ELR (cell line): ENCODE measurements around the gene PIH1D2.
"Not testable (repeated sequence)": the region's sequence is repeated elsewhere in the genome, so short reads cannot be mapped to it uniquely, and the experiment has no call there.

Experiments
- DNase-seq: peaks from one replicate; pipeline ENCODE4 v3.0.0-alpha.2; 2015; ENCODE audit warnings: low read depth

Gene PIH1D2, protein sequence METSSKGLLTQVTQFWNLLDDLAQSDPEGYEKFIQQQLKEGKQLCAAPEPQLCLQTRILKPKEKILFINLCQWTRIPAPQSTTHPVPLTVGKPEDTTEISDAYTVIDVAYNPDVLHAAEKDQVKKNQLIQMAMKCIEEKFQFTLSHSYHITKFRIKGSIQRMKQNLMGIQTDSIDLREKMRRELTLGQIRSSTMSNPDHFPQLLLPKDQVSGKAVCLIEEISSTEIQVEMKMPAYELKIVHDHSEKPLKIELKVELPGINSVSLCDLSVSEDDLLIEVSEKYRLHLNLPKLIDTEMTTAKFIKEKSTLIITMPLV

DNA sequence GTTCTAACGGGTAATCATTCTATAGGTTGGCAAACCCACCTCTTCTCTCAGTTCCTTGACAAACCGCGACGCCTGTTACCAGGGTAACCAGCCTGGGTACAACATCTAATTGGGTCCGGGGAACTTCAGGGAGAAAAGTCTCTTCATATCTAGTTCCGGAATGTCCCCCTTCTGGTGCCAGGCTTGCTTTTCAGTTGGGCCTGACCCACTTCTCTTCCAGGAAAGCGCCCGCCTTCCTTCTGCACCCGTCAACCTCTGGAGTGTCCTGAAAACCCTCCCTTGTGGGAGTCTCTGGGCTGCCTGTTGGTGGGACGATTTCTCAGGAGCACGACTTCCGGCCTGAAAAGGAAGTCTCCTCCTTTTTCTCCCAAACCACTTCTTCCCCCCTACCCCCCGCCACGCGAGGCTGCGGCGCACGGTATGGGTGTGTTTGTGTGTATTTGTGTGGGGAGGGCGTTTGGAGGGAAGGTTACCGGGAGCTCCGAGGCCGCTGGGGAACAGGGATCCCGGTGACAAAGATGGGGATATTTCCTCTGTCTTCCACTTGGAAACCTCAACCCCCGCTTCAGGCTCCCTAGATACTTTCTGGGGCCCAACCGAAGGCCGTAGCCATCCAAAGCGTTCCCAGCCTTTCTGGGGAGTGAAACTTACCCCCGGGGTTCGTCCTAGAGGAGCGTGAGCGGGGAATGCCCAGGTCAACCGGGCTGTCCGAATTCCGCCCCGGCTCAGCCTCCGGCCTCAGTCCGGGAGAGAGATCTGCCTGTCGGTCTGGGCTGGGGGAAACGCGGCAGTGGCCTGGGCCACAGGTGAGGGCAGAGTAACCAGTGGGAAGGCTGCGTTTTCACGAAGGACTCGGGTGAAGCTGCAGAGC, at the start of gene PIH1D2, which contains the start of gene NKAPD1:
Gene PIH1D2 (minus strand): TSS at position 77 of the 871 bp plus-strand sequence. CDS start 843 bp downstream, outside the sequence.
Gene NKAPD1 (plus strand): TSS at position 359 of the 871 bp plus-strand sequence. CDS start 1,276 bp downstream, outside the sequence.
- DNase-seq: peak; percentile 92

DNA sequence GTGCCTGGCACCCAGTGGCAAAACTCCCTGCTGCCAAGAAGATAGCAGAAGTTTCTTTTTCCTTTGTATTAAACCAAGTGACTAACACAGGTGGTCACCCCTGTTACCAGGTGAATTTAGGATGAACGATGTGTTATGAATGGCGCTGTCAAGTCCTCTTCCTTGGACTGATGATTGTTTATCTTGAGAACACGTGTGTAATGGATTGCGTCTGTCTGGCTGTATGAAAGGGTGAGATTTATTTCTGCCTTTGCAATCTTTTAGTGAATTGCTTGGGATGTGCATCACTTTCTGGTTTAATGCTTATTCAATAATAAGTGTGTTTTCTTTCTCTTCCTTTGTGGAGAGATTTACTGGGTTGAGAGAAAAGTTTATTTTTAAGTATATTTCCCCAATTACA, 49.3 kb upstream of the PIH1D2 start:
- no peak for DNase-seq

- DNase-seq: no peak
Observed at GRCh38 chr11:112121981-112122615, 48.3 kb upstream of the PIH1D2 start.

DNA sequence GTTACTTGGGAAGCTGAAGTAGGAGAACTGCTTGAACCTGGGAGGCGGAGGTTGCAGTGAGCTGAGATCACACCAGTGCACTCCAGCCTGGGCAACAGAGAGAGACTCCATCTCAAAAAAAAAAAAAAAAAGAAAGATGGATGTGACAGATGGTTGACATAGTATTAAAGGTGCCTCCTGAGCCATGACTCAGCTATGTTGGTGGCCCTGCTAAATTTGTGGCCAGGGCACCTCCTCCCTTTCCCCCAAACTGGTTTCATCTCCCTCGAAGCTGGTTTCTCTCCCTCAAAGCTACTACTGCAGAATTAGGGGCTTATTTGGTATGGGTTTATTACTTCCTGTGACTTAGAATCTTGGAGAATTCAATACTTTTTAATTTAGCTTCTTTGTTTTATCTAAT, 44.4 kb upstream of the PIH1D2 start:
- no peak for DNase-seq

GRCh38 chr11:112115386-112115785, 41.6 kb upstream of the PIH1D2 start:
- DNase-seq: no peak

GRCh38 chr11:112114460-112114859, 40.6 kb upstream of the PIH1D2 start:
- DNase-seq: no peak

DNA sequence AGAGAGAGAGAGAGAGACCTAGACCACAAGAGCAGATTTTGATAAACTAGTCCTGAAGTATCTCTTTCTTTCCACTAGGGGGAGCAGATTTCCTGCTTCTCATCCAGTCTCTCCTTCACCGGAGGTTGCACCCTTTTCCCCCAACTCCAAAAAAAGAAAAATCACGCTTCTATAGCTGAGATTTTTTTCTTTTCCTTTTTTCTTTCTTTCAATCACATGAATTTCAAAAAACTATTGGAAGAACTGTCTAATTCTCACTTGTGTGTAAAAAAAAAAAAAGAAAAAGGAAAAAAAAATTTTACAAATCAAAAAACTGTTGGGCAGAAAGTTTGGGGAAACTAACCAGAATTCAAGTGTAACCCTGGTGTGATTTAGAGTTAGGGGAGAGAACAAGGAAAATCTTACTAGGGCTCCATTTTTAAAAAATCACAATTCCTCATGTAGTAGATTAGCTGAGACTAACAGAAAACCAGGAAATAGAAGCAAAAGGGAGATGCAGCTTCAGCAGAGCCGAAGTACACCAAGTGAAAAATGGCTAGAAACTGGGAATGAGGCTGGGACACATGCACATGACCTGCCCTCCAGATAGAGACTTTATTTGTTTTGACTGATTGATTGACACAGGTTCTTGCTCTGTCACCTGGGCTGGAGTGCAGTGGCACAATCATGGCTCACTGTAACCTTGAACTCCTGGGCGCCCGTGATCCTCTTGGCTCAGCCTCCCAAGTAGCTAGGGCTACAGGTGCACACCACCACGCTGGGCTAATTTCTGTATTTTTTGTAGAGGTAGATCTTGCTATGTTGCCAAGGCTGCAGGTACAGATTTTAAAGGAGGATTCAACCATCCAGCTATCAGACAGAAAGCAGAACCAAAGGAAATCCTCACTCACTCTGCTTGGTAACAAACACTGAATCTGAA, 40.0 kb upstream of the PIH1D2 start:
- DNase-seq: peak; percentile 83

- DNase-seq: peak; percentile 62
Observed at GRCh38 chr11:112106070-112106469, 32.3 kb upstream of the PIH1D2 start.

DNA sequence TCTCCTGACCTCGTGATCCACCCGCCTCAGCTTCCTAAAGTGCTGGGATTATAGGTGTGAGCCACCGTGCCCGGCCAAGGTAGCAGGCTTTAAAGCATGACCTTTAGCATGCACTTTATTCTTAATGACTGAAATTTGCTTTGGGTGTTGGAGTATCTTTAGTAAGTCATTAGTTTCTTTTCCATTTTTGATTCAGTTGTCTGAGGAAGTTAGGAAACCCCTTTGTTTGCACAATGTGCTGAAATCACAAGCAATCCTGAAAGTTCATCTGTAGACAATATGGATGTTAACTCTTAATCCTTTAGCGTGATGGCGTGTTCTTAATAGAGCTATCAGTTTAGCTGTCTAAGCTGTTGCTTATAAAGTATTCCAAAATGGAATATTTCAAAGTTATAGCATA, 29.6 kb upstream of the PIH1D2 start:
- no peak for DNase-seq

DNA sequence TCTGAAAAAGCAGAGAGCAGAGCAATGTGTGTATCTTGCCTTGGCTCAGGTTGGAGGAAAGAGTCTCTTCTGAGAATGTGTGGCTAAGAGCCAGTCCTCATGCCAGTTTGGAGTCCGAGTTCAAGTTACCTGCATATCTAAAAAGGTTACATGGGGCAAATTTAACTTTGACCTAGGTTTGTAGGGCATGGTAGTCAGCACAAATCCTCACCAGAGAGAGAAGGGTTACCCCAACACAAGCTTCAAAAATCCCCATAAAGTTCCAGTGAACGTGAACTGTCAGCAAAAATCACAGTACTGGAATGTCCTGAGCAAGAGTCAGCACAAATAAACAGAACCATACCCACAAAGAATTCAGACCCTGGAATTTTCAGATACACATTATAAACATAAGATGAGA, 26.6 kb upstream of the PIH1D2 start:
- no peak for DNase-seq

DNA sequence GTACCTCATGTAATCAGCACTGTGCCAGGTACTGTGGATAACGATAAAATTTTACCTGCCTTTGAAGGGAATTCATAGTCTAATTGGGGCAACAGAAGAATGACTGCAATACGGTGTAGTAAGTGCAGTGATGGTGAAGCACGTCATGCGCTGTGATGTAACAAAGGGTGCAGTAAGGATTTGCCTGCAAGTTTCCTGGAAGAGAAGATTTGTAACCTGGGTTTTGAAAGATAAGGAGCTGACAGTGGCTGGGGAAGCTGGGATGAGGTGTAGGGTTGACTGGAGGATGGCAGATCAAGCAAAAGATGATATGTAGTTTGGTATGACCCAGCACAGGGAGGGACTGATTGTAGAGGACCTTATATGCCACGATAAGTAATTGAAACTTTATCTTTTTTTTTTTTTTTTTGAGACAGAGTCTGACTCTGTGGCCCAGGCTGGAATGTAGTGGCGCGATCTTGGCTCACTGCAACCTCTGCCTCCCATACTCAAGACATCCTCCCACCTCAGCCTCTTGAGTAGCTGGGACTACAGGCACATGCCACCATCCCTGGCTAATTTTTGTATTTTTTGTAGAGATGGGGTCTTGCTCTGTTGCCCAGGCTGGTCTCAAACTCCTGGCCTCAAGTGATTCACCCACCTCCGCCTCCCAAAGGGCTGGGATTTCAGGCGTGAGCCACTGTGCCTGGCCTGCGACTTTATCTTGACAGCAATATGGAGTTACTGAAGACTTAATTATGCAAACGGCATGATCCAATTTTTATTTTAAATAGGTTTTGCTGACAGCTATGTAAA, 24.1 kb upstream of the PIH1D2 start:
- DNase-seq: no peak

DNA sequence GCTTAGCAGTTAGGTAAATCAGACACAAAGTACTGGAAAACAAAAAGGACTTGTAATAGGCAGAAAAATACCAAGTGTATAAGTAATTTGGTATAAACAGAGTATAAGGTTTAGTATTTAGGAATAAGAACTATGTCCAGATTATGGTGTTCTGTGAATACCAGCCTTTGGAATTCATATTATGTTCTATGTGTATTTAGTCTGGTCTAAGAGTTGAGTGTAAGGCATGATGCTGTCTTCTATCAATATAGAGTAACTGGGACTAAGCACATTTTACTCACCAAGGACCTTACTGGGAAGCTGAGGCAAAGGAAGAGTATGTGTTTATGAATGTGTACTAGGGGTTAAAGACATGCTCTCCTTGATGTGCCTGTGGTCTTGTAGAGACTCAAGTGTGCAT, 22.4 kb upstream of the PIH1D2 start:
- no peak for DNase-seq

- not testable (repeated sequence) for DNase-seq
Observed at GRCh38 chr11:112095302-112095701, 21.5 kb upstream of the PIH1D2 start.

- DNase-seq: peak; percentile 32
Observed at GRCh38 chr11:112087212-112087611, 13.4 kb upstream of the PIH1D2 start.

DNA sequence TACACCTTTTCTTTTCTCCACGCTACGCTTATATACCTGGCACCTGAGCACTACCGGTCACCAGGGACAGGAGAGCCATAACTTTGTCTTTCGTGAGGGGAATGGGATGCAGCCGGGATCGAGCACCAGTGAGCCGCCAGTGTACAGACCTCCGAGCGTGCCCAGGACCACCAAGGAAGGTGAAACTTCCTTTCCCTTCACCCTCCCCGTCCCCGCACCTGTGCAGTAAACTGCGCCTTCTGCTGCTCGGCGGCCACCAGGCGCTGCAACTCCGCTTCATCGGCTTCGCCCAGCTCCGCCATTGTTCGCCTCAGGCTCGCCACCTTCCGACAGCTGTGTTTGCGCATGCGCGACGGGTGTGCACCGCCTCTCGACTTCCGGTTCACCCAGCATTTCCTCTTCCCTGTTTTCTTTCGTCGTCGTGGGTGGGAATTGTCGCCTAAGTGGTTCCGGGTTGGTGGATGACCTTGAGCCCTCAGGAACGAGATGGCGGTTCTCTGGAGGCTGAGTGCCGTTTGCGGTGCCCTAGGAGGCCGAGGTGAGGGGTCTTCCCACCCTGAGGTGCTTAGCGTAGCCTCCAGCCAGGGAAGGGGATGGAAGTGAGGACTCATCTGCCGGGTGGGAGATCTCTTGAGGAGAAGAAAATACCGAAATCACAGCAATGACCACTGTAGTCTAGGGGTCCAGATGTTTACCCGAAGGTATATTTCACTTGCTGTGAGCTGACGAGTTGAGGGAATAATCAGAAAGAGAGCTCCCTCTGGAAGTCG, 12.8 kb upstream of the PIH1D2 start, which contains the start of the genes SDHD and TIMM8B:
Gene SDHD (plus strand): TSS at position 452 of the 770 bp plus-strand sequence. CDS start 35 bp downstream, at position 487.
Gene TIMM8B (minus strand): TSS at position 335 of the 770 bp plus-strand sequence. CDS start 33 bp downstream, at position 302.
- peak; percentile 98 for DNase-seq

- DNase-seq: peak; percentile 53
Observed at GRCh38 chr11:112085822-112086421, 12.1 kb upstream of the PIH1D2 start.

DNA sequence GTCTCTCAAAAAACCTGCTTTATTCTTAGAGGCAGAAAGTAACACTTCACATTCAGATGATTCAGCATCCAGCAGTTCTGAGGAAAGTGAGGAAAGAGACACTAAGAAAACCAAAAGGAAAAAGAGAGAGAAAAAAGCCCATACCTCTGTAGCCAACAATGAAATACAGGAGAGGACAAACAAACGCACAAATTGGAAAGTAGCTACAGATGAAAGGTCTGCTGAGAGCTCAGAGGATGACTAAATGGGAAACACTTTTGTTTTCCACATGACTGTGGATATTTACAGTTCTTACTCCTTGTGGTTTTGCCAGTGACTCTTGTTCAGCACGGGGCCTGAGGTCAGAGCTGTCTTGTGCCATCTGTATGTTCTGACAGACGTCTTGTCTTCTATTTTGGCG, 8.9 kb upstream of the PIH1D2 start:
- peak; percentile 85 for DNase-seq

DNA sequence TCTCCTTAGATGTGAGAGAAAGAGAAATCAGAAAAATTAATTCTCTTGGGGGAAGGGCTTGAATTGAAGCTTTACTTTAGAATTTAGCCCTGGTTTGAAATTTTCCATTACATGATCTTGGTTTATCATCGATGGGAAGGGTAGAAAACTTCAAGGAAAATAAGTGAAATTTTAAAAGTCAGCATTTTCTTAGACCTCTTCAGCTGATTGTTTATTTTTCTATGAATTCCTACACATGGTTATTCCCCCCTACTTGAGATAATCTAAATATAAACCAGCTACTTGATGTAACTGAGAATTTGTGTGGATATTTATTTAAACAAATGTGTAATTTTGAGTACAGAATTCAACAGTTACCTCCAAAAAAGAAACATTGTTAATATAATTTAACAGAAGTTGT, 10.9 kb downstream of the PIH1D2 start:
- DNase-seq: no peak

DNA sequence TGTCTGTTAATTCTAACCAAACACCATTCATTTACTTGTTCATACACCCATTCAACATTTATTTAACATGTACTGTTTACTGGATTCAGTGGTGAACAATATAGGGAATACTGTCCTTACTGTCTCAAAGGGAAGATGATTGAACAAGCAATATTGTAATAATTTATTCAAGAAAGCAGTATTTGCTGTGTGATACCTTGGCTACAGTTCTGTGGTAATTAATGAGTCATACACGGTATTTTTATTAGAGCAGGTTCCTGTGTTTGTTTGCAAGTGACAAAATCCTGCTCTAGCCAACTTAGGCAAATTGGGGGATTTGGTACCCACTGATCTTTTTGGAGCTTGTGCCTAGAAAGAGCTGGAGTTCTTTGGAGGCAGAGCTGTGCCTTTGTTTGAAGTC, 15.7 kb downstream of the PIH1D2 start:
- no peak for DNase-seq
